Kasumi-1 (cell line): ENCODE measurements around the gene R3HDM1.
"Not testable (repeated sequence)": the region's sequence is repeated elsewhere in the genome, so short reads cannot be mapped to it uniquely, and the experiment has no call there.

Experiments
- DNase-seq, 2 experiments: peaks; one replicate each; lab custom pipeline; 2025; lab: John Stamatoyannopoulos, UW

The R3HDM1 gene

DNA sequence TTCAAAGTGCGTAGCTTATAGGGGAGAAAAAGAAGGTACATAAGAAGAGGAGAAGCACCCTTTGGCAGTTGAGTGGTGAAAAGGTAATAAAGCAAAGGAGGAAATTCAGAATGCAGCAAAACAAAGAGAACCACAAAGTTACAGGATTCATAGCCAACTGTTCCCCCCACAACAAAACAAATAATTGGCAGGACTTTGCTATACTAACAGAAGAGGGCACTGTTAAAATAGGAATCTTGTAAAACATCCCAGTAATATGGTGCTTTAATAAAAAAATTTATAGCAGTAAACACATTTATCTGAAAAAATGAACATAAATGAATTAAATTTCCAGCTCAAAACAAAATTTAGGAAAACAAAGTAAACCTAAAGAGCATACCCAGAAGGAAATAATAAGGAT is 42.3 kb downstream of the R3HDM1 start:
- peak; percentile 34 to 39 for DNase-seq

- DNase-seq, result no peak
These were observed 50.0 kb downstream of the R3HDM1 start for GRCh38 chr2:135581282-135581681.

DNA sequence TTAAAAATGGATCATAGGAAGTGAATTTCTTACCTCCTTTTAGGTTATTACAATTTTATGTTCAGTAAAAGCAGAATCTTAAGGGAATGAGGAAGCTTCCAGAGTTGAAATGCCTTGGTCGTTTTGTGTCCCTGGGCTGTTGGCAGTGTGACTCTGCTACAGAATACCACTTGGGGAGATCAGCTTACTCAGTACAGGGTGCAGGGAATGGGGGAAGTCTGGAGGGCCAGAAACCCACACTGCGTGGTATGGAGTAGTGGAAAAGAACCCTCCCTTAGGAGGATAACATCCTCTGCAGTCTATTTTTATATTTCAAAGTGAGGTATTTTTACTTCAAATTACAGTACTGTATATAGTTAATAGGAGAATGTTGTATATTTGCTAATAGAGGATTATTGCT is 51.1 kb downstream of the R3HDM1 start:
- DNase-seq, result peak; percentile 74 to 87

DNA sequence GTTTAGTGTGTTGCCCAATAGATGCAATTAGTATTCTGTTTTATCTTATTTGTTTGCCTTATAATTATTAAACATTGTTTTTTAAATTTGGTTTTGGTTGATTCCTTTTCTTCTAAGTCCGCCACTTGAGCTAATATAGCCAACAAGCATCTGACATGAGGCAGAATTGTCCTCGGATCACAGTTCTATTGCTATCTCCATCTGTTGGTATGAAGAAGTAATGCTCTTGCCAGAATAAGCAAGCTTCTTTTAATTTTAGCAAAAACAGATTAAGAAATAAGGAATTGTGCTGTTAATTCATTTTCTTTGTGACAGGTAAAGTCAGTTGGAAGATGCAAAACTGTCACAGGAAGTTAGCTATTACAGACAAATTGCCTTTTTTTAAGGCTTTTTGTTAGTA is 54.3 kb downstream of the R3HDM1 start:
- peak; percentile 64 to 68 for DNase-seq

- DNase-seq, result no peak
These were observed 54.9 kb downstream of the R3HDM1 start for GRCh38 chr2:135586148-135586547.

GRCh38 chr2:135587958-135588357 is 56.7 kb downstream of the R3HDM1 start:
- DNase-seq, result no peak

DNA sequence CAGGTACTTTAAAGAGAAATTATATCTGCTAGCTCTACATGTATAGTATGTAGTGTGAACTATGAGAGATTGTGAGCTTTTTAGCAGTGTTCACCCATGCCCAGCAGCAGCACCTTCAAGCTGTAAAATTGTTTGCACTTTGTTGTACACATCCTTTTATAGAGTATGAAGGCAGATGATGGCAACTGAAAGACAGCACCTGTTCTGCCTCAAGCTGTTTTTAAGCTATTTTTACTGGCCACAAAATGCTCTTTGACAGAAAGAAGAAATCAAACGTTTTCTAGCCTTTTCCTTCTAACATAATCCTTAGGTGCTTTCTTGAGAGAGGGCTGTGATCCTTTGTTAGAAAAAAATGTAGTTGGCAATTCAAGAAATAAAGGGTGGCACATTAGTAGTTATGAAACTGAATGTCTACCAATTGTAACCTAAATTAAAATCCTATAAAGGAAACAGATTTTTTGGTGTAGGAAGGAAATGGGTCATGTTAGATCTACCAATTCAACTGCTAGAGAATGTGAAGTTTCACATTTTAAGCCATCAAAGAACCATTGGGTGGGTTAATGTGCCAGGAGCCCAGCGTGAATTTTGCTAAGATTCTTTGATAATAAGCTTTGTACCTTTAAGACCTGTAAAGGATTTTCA is 59.5 kb downstream of the R3HDM1 start:
- DNase-seq, result no peak

GRCh38 chr2:135600915-135601314 is 69.6 kb downstream of the R3HDM1 start:
- DNase-seq, result no peak

- no peak for DNase-seq
These were observed 72.3 kb downstream of the R3HDM1 start for GRCh38 chr2:135603543-135603942.

- no peak for DNase-seq
These were observed 76.3 kb downstream of the R3HDM1 start for GRCh38 chr2:135607561-135607960.

DNA sequence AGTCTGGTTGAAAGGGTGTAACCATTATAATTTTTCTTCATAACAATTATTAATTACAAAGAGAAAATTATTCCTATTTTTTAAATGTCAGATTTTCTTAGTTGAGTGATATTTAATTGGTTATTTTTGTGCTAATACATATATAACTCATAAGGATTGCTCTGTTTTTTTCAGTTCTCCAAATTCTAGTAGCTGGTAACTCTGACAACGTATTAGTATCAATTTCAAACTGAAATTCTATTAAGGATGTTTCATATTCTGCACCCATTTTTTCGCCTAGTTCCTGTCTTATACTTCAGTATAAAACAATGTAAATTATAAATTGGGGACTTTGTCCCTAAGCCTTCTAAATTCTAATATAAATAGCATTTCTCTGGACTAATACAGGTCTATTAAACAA is 81.0 kb downstream of the R3HDM1 start:
- no peak for DNase-seq

DNA sequence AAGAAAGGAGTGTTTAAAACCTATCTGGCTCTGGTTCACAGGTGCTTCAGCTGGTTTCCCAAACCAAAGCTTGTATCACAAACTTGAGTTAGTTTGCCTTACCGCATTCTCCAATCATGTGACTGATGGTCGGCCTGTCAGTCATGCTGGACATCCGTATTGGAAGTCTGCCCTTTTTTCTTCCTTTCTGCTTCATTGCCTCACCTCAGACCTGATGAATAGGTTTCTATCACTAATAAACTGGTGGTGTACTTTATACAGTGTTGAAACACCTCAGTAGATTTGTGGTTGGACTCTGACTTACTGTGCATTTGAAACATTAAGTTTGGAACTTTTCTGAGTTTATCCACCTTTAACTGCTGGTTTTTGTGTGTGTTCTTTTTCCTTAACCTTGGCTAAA is 84.1 kb downstream of the R3HDM1 start:
- no peak for DNase-seq

DNA sequence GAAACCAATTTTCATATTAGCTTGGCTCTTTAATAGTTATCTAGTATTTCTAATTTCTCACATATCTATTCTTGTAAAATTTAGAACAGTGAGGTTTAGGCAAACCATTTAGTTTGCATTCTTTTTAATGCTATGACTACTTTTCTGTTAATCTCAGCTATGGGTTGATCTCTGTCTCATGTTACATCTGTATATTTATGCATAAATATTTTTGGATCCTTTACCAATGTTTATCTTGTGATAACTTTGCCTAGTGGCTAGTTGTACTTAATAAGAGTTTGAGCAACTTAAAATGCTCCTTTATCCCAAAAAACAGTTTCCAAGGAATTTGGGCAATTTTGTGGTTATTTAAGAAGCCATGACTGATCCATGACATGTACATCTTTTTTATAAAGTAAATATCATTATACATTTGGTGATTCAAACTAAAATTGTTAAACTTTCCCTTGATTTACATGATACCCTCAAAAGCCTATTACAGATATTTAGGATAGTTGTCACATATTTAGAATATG is 86.3 kb downstream of the R3HDM1 start:
- DNase-seq, result no peak

DNA sequence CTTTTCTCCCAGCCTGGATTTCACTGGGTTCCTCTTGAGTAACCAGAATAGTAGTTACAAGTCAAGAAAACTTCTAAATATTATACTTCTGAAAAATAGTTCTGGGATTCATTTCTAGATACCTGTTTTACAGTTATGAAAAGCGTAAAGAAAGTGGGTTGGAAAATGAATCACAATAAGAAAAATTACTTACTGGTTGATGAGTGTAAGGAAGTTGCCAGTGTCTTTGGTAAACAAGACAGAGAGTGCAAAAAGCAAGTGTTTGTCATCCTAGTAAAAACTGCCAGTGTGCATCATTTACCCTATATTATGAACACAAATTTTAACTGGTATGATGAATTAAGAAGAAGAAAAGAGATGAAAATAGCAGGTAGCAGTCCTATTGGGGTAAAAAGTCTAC is 88.9 kb downstream of the R3HDM1 start:
- DNase-seq, result no peak

DNA sequence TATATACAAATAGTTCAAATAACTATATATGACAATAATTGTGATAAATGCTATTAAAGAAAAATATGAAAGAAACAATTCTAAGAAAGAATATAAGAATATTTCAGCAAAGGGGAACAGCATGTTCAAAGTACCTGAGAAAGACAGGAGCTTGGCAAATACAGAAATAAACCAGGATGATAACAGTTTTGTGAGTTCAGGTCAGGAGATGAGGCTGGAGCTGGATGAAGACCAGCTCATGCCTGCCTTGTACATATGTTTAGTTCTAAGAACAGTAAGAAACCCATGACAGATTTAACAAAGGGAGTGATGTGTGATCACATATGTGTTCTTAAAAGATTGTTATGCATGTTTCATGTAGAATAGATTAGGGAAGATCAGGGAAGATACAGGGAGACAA is 98.2 kb downstream of the R3HDM1 start:
- DNase-seq, result no peak

GRCh38 chr2:135630034-135630433 is 98.8 kb downstream of the R3HDM1 start:
- DNase-seq, result not testable (repeated sequence)

DNA sequence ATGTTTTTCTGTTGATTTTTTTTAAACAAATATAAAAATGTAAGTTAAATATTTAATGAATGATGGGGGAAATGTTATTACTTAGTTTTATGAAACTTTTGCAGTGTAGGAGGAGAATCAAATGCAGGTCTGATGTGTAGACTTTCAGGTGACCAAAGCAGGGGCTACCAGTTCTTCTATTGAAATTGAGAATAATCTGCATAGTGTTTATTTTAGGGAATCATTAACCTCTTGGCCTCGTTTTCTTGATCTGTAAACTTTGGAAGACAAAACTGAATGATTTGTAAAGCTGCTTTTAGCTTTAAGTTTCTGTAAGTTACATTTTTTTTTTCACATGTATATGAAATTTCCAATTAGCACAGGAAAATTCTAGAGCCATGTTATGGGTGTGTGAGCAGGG is 99.2 kb downstream of the R3HDM1 start:
- no peak for DNase-seq

GRCh38 chr2:135633582-135633981 is 102.3 kb downstream of the R3HDM1 start:
- DNase-seq, result no peak

- DNase-seq, result no peak
These were observed 104.0 kb downstream of the R3HDM1 start for GRCh38 chr2:135635212-135635835.

DNA sequence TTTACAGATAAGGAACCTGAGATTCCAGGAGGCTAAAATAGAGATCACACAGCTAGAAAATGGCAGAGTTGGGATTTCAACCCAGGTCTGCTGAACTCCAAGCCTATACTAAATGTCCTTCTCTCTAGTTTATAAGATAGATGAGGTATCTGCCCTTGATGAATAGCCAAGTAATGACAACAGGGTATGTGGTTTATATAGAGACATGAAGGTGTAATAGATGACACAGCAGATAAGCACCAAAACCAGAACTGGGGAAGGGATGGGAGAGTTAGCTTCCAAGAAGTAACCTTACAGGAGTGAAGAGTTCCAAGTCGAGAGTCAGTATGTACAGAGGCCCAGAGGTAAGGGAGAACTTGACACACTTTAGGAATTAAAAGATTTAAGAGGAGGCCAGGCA is 105.7 kb downstream of the R3HDM1 start:
- no peak for DNase-seq

GRCh38 chr2:135637456-135638087 is 106.3 kb downstream of the R3HDM1 start:
- no peak for DNase-seq

DNA sequence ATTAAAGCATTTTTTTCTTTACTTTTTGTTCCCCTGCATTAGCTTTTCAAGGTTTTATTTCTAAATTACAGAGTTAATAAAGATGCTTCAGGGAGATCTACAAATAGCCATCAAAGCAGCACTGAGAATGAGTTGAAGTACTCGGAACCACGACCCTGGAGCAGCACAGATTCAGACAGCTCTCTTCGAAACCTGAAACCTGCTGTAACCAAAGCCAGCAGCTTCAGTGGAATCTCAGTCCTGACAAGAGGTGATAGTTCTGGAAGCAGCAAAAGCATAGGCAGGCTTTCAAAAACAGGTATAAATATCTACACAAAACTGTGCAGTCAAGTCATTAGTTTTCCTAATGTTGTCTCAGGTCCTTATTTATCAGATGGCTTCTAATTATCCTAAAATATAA is 107.5 kb downstream of the R3HDM1 start:
- DNase-seq, result no peak
